BE2C (cell line): ENCODE measurements around the gene RPL23.

Source experiments
- DNase-seq: peaks from one replicate; pipeline ENCODE4 v3.0.0-alpha.2; 2020
- H3K27me3 ChIP-seq: fragments of 250-450 bp; sonication (Bioruptor Pico); 2 replicates; pipeline ENCODE4 v1.5.1; 2020; ENCODE audit warnings: mild to moderate bottlenecking
- H3K36me3 ChIP-seq: fragments of 250-450 bp; sonication (Bioruptor Pico); 2 replicates; pipeline ENCODE4 v1.5.1; 2020; ENCODE audit warnings: mild to moderate bottlenecking
- H3K4me1 ChIP-seq: fragments of 250-450 bp; sonication (Bioruptor Pico); 2 replicates; pipeline ENCODE4 v1.5.1; 2020
- H3K4me3 ChIP-seq: 2 replicates; pipeline ENCODE4 v1.5.1; 2011; ENCODE audit warnings: low read depth, low read length
- H3K9me3 ChIP-seq: fragments of 250-450 bp; sonication (Bioruptor Pico); 2 replicates; pipeline ENCODE4 v1.5.1; 2020
- CTCF ChIP-seq: IDR thresholded peaks from 2 replicates; pipeline ENCODE4 v1.5.1; 2012; ENCODE audit warnings: mild to moderate bottlenecking, low read depth, low read length

The RPL23 gene

GRCh38 chr17:38892620-38893019 lies 39.1 kb upstream of the RPL23 start:
- Histone ChIP-seq H3K4me1 (peaks cover 10% of the 10 kb centered on the region), H3K27me3 (no peaks in the 10 kb centered on the region), H3K4me3 (no peak overlapping the region), H3K36me3 (no peaks in the 10 kb centered on the region; the same call in 1 of the 2 replicates), H3K9me3 (no peaks in the 10 kb centered on the region)
- TF ChIP-seq CTCF, result no peak
- no peak for DNase-seq

GRCh38 chr17:38892083-38892482 lies 38.6 kb upstream of the RPL23 start:
- TF ChIP-seq CTCF, result no peak
- peaks cover 4% of the 10 kb centered on the region for H3K4me1 ChIP-seq
- H3K27me3 ChIP-seq, result no peaks in the 10 kb centered on the region
- H3K9me3 ChIP-seq, result no peaks in the 10 kb centered on the region
- no peak for DNase-seq
- H3K36me3 ChIP-seq, result no peaks in the 10 kb centered on the region; the same call in 1 of the 2 replicates
- no peak overlapping the region for H3K4me3 ChIP-seq

- H3K27me3 ChIP-seq, result no peaks in the 10 kb centered on the region
- no peaks in the 10 kb centered on the region for H3K9me3 ChIP-seq
- DNase-seq, result no peak
- H3K4me3 ChIP-seq, result no peak overlapping the region
- TF ChIP-seq CTCF, result no peak
- 0 out of 2 replicates have a peak, but pooled peaks cover 2% of the 10 kb centered on the region for H3K4me1 ChIP-seq
- no peaks in the 10 kb centered on the region; the same call in 1 of the 2 replicates for H3K36me3 ChIP-seq
Measured at GRCh38 chr17:38891441-38891840, 37.9 kb upstream of the RPL23 start.

- peaks cover 8% of the 10 kb centered on the region for H3K4me1 ChIP-seq
- no peak for TF ChIP-seq CTCF
Measured at GRCh38 chr17:38890410-38890746, 36.9 kb upstream of the RPL23 start.

GRCh38 chr17:38889745-38890409 lies 36.4 kb upstream of the RPL23 start:
- no peak for DNase-seq
- no peaks in the 10 kb centered on the region; the same call in 1 of the 2 replicates for H3K36me3 ChIP-seq
- H3K9me3 ChIP-seq, result no peaks in the 10 kb centered on the region
- no peak overlapping the region for H3K4me3 ChIP-seq
- H3K4me1 ChIP-seq, result peaks cover 8% of the 10 kb centered on the region
- no peak for TF ChIP-seq CTCF
- H3K27me3 ChIP-seq, result no peaks in the 10 kb centered on the region

More at GRCh38 chr17:38890410-38890746, 36.9 kb upstream of the RPL23 start:
- no peak for DNase-seq
- H3K27me3 ChIP-seq, result no peaks in the 10 kb centered on the region
- H3K9me3 ChIP-seq, result no peaks in the 10 kb centered on the region
- no peak overlapping the region for H3K4me3 ChIP-seq
- H3K36me3 ChIP-seq, result no peaks in the 10 kb centered on the region; the same call in 1 of the 2 replicates

GRCh38 chr17:38888842-38889241 lies 35.3 kb upstream of the RPL23 start:
- Histone ChIP-seq H3K9me3 (no peaks in the 10 kb centered on the region), H3K36me3 (no peaks in the 10 kb centered on the region; the same call in 1 of the 2 replicates), H3K27me3 (no peaks in the 10 kb centered on the region), H3K4me1 (peaks cover 6% of the 10 kb centered on the region), H3K4me3 (no peak overlapping the region)
- TF ChIP-seq CTCF, result no peak
- no peak for DNase-seq
